ENCODE measurements around the gene ITGAE.

The ITGAE gene

DNA sequence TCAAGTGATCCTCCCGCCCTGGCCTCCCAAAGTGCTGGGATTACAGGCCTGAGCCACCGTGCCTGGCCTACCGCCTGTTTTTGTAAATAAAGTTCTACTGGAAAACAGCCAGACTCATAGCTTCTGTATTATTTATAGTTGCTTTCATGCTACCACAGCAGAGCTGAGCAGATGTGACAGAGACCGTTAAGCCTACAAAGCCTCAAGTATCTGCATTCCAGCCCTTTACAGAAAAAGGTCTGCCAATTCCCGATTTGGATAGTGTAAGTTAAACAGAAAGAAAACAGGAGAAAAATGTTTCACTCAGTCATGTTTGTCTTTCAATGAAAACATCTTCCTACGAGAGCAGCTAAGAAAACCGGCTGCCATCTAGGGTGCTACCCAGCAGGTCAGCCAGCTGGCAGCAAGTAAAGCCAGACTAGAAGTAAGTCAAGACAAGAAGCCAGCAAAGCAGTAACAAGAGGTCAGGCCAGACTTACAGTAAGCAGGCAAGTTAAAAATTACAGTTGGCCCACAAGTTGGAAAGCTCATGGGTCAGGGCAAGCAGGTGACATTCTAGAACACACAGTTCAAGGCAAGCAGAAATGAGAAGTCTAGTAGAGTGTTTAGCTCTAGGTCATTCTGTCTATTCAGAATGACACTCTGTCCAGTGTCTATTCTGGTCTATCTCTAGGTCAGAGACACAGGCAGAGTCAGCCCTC lies 27.3 kb upstream of the ITGAE start:
- H3K36me3 ChIP-seq (ENCODE audit: control insufficient read depth, insufficient read depth, low read length) = no peaks in the 10 kb centered on the region

DNA sequence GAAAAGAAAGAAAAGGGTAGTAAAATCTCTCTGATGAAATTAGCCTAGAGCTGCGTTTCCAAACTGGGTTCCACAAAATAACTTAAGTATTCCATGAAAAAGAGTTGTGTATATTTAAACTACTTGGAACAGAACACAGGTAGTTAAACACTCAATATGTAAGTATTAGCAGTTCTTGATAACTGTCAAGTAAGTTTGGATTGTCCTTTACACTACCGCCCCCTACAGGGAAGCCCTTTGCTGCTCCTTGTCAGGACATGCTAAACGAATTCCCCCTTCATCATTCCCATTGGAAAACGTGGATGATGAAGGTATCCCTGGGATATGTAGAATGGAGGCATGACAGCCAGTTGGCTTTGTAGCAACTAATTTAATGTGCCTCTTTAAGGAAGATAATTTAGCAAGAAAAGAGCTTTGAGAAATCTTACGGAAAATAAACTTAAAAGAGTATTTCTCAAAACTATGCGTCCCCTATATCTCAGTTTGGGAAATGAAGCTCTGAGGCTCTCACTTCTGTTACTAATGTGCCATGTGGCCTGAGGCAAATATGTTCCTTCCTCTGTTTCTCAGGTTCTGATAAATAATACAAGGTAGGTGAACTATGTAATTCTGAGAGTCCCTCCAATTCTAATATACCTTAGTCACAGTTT lies 26.3 kb upstream of the ITGAE start:
- Histone ChIP-seq H3K27ac (no peak overlapping the region), H3K4me2 (ENCODE audit: low read length) (no peak overlapping the region), H3K79me2 (peaks cover 2% of the 10 kb centered on the region), H3K4me3 (ENCODE audit: low read depth, low read length) (no peak overlapping the region), H3K4me1 (no peaks in the 10 kb centered on the region), H3K9me3 (ENCODE audit: control insufficient read depth, low read length) (no peaks in the 10 kb centered on the region), H3K9ac (no peak overlapping the region), H3K27me3 (ENCODE audit: control insufficient read depth, insufficient read depth, low read length) (no peaks in the 10 kb centered on the region), H3K36me3 (ENCODE audit: control insufficient read depth, insufficient read depth, low read length) (no peaks in the 10 kb centered on the region), H2AFZ (no peak overlapping the region)
- TF ChIP-seq, protein P1, sequence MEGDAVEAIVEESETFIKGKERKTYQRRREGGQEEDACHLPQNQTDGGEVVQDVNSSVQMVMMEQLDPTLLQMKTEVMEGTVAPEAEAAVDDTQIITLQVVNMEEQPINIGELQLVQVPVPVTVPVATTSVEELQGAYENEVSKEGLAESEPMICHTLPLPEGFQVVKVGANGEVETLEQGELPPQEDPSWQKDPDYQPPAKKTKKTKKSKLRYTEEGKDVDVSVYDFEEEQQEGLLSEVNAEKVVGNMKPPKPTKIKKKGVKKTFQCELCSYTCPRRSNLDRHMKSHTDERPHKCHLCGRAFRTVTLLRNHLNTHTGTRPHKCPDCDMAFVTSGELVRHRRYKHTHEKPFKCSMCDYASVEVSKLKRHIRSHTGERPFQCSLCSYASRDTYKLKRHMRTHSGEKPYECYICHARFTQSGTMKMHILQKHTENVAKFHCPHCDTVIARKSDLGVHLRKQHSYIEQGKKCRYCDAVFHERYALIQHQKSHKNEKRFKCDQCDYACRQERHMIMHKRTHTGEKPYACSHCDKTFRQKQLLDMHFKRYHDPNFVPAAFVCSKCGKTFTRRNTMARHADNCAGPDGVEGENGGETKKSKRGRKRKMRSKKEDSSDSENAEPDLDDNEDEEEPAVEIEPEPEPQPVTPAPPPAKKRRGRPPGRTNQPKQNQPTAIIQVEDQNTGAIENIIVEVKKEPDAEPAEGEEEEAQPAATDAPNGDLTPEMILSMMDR (IDR thresholded peaks at IDR 0.05) = peak; percentile 45

More for the DNA sequence above, 27.3 kb upstream of the ITGAE start:
- Histone ChIP-seq H3K4me3 (ENCODE audit: low read depth, low read length) (no peak overlapping the region), H3K9ac (no peak overlapping the region), H3K79me2 (peaks cover 2% of the 10 kb centered on the region), H3K4me1 (no peaks in the 10 kb centered on the region), H3K27me3 (ENCODE audit: control insufficient read depth, insufficient read depth, low read length) (no peaks in the 10 kb centered on the region), H3K27ac (no peak overlapping the region), H3K4me2 (ENCODE audit: low read length) (no peak overlapping the region), H3K9me3 (ENCODE audit: control insufficient read depth, low read length) (no peaks in the 10 kb centered on the region), H2AFZ (no peak overlapping the region)
- TF ChIP-seq, protein P1 (IDR thresholded peaks at IDR 0.05) = no peak

DNA sequence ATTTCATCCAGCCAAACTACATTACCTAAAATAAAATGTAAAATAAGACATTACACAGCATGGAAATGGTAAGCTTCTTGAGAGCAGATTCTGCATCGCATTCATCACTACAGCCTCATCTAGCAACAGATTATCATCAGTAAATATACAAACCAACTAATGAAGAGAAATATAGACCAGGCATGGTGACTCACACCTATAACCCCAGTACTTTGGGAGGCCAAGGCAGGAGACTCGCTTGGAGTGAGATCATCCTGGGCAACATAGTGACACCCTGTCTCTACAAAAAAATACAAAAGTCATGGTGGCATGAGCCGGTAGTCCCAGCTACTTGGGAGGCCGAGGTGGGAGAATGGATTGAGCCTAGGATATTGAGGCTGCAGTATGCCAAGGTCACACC lies 25.2 kb upstream of the ITGAE start:
- Histone ChIP-seq H3K36me3 (ENCODE audit: control insufficient read depth, insufficient read depth, low read length) (no peaks in the 10 kb centered on the region), H3K4me1 (no peaks in the 10 kb centered on the region), H3K4me3 (ENCODE audit: low read depth, low read length) (no peak overlapping the region), H3K9me3 (ENCODE audit: control insufficient read depth, low read length) (no peaks in the 10 kb centered on the region), H3K4me2 (ENCODE audit: low read length) (no peak overlapping the region), H2AFZ (no peak overlapping the region), H3K9ac (no peak overlapping the region), H3K27me3 (ENCODE audit: control insufficient read depth, insufficient read depth, low read length) (no peaks in the 10 kb centered on the region), H3K79me2 (peaks cover 2% of the 10 kb centered on the region), H3K27ac (no peak overlapping the region)
- TF ChIP-seq, protein P1 (IDR thresholded peaks at IDR 0.05) = no peak

DNA sequence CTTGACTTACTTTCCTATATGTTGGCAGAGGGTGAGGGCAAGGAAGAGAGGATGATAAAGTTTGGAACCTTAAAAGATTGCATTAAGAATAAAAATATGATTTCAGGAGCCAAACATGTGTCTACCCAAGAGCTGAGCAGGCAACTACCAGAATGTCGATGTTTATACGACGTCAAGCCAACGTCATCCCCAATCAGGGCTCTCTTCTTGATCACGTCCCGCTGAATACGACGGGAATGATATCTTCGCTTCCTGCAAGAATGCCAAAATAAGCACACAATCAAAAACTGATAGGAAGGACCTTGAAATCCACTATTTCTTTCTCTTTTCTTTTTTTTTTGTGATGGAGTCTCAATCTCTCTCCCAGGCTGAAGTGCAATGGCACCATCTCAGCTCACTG lies 20.1 kb upstream of the ITGAE start:
- TF ChIP-seq, protein P1 (IDR thresholded peaks at IDR 0.05) = no peak
- H2AFZ ChIP-seq = no peak overlapping the region

More for the DNA sequence above, 20.1 kb upstream of the ITGAE start:
- Histone ChIP-seq H3K27me3 (ENCODE audit: control insufficient read depth, insufficient read depth, low read length) (no peaks in the 10 kb centered on the region), H3K27ac (no peak overlapping the region), H3K4me2 (ENCODE audit: low read length) (no peak overlapping the region), H3K36me3 (ENCODE audit: control insufficient read depth, insufficient read depth, low read length) (no peaks in the 10 kb centered on the region), H3K4me1 (no peaks in the 10 kb centered on the region), H3K4me3 (ENCODE audit: low read depth, low read length) (no peak overlapping the region), H3K9me3 (ENCODE audit: control insufficient read depth, low read length) (no peaks in the 10 kb centered on the region), H3K9ac (no peak overlapping the region), H3K79me2 (no peaks in the 10 kb centered on the region)
